ENCODE results near the gene EIPR1.

Gene EIPR1

DNA sequence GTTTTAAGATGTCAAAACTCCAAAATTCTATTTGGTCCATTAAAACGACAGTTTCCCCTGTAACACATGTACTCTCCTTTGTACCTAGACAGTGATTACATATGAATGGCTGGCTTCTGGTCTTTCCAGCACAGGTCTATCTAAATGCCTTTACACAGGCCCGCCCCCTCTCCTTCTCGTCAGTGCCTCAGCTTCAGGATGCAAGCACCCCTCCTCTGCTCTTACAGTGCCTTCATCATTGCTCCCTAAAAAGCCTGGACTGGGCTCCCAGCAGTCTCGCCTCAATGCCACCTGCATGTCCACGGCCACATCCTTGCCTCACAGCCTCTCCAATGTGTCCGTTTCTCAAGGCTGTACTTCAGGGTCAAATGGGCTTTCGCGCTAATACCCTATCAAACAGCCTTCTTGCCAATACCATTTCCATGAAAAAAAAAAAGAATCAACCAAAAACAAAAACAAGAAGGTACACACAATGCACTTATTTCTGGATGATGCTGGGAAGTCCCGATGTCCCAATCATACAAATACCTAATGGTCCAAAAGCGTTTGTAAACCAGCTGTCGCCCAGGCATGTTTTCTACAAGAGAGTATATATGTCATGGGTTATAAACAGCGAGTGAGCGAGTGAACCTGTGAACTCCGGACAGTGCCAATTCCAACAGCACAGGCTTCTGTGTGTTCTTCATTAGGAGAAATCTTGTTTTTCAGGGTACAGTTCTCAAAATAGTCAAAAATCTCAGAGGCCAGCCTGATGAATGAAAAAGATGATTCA lies 77.2 kb downstream of the EIPR1 start:
- TF ChIP-seq CTCF (IDR thresholded peaks at IDR 0.05; ENCODE audit: borderline replicate concordance, insufficient read depth, low read depth, low read length), result no peak

DNA sequence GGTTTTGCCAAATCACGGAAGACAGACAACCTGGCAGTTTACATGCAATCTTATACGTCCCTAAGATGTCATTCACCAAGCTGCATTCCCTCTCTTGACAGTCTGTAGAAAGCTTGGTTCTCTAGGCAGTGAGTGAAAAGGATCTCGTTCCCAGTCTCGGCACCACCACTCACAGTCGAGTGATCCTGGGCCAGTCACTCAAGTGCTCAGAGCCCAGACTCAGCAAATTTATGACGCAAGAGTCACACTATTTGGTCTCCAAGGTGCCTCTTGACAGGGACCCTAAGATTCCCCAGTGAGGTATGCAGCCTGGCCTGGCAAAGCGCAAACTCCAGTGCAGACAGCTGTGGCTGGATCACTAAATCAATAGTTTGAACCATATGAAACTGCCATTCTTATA lies 77.9 kb downstream of the EIPR1 start:
- no peak overlapping the region for H3K4me3 ChIP-seq (ENCODE audit: low read depth, low read length)
- TF ChIP-seq CTCF (IDR thresholded peaks at IDR 0.05; ENCODE audit: borderline replicate concordance, insufficient read depth, low read depth, low read length), result no peak

More for the DNA sequence above, 77.2 kb downstream of the EIPR1 start:
- H3K4me3 ChIP-seq (ENCODE audit: low read depth, low read length), result no peak overlapping the region

DNA sequence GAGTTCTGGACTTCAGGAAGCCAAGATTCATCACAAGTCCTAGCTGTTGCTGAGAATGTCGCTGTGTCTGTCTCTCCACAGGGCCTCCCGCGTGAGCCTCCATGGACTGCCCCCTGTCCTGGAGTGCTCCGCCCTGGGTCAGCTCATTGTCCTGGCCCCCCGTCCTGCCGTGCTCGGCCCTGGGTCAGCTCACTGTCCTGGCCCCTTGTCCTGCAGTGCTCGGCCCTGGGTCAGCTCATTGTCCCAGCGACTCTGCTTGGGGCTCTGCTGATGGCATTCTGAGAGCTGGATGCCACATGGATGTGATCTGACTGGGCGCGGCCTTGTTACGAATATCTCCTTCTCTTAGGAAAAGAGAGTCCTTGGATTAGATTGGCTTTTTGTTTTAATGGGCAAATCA lies 78.5 kb downstream of the EIPR1 start:
- no peak overlapping the region for H3K4me3 ChIP-seq (ENCODE audit: low read depth, low read length)
- TF ChIP-seq CTCF (IDR thresholded peaks at IDR 0.05; ENCODE audit: borderline replicate concordance, insufficient read depth, low read depth, low read length), result no peak

- no peak overlapping the region for H3K4me3 ChIP-seq (ENCODE audit: low read depth, low read length)
- no peak for TF ChIP-seq CTCF (IDR thresholded peaks at IDR 0.05; ENCODE audit: borderline replicate concordance, insufficient read depth, low read depth, low read length)
Observed at GRCh38 chr2:3298191-3298590, 79.4 kb downstream of the EIPR1 start.

DNA sequence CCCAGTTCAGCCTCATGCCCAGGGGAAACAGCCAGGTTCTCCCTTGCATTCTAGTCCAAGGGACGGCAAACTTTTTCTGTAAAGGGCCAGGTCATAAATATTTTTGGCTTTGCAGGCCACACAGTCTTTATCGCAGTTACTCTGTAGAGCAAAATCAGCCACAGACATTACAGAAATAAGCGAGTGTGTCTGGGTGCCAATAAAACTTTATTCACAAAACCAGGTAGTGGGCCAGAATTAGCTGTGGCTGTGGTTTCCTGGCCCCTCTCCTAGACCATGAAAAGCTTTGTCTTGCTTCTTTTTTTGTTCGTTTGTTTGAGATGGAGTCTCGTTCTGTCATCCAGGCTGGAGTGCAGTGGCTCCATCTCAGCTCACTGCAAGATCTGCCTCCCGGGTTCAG lies 80.1 kb downstream of the EIPR1 start:
- H3K4me3 ChIP-seq (ENCODE audit: low read depth, low read length), result no peak overlapping the region
- no peak for TF ChIP-seq CTCF (IDR thresholded peaks at IDR 0.05; ENCODE audit: borderline replicate concordance, insufficient read depth, low read depth, low read length)

- H3K4me3 ChIP-seq (ENCODE audit: low read depth, low read length), result no peak overlapping the region
- TF ChIP-seq CTCF (IDR thresholded peaks at IDR 0.05; ENCODE audit: borderline replicate concordance, insufficient read depth, low read depth, low read length), result no peak
Observed at GRCh38 chr2:3296182-3296972, 81.2 kb downstream of the EIPR1 start.

DNA sequence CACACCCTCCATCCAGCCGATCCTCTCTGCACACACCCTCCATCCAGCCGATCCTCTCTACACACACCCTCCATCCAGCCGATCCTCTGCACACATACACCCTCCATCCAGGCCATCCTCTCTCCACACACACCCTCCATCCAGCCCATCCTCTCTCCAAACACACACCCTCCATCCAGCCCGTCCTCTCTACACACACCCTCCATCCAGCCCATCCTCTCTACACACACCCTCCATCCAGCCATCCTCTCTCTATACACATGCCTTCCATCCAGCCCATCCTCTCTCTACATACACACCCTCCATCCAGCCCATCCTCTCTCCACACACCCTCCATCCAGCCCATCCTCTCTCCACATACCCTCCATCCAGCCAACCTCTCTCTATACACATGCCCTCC lies 83.1 kb downstream of the EIPR1 start:
- TF ChIP-seq CTCF (IDR thresholded peaks at IDR 0.05; ENCODE audit: borderline replicate concordance, insufficient read depth, low read depth, low read length), result no peak
- no peak overlapping the region for H3K4me3 ChIP-seq (ENCODE audit: low read depth, low read length)
